ENCODE measurements around the gene FLVCR1.

- no peak for TF ChIP-seq CTCF (conservative IDR thresholded peaks at IDR 0.05; ENCODE audit: low read length)
- TF ChIP-seq EZH2phosphoT487 (IDR thresholded peaks at IDR 0.05; ENCODE audit: borderline replicate concordance, low read depth, low read length) = no peak
These were observed 22.0 kb downstream of the FLVCR1 start for GRCh38 chr1:212879947-212880690.
